ENCODE measurements around the gene MTF2.

The MTF2 gene

GRCh38 chr1:93143136-93143535 lies 64.1 kb downstream of the MTF2 start:
- TF ChIP-seq GATA3 (IDR thresholded peaks at IDR 0.05; ENCODE audit: low read depth, low read length) (no peak), GATA2 (IDR thresholded peaks at IDR 0.05; ENCODE audit: low read depth, low read length) (no peak)

DNA sequence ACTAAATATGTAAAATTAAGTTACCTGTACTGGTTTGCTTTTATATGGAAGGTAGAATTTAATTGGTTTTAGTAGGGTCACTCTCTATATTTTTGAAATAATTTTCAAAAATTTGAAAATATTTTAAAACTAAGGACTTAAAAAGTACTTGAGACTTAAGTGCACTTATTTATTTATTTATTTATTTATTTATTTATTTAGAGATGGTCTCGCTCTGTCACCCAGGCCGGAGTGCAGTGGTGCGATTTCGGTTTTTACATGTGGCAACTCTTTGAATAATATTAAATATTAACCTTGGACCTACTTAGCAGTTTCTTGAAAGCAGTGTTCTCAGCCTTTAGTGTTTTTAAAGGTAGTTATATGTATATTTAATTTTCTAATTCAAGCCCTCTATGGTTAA lies 64.7 kb downstream of the MTF2 start:
- TF ChIP-seq GATA2 (IDR thresholded peaks at IDR 0.05; ENCODE audit: low read depth, low read length) = no peak
- TF ChIP-seq GATA3 (IDR thresholded peaks at IDR 0.05; ENCODE audit: low read depth, low read length) = no peak

GRCh38 chr1:93148001-93148400 lies 68.9 kb downstream of the MTF2 start:
- TF ChIP-seq GATA2 (IDR thresholded peaks at IDR 0.05; ENCODE audit: low read depth, low read length) (no peak), GATA3 (IDR thresholded peaks at IDR 0.05; ENCODE audit: low read depth, low read length) (no peak)

GRCh38 chr1:93150729-93151128 lies 71.6 kb downstream of the MTF2 start:
- no peak for TF ChIP-seq GATA3 (IDR thresholded peaks at IDR 0.05; ENCODE audit: low read depth, low read length)
- TF ChIP-seq GATA2 (IDR thresholded peaks at IDR 0.05; ENCODE audit: low read depth, low read length) = no peak

DNA sequence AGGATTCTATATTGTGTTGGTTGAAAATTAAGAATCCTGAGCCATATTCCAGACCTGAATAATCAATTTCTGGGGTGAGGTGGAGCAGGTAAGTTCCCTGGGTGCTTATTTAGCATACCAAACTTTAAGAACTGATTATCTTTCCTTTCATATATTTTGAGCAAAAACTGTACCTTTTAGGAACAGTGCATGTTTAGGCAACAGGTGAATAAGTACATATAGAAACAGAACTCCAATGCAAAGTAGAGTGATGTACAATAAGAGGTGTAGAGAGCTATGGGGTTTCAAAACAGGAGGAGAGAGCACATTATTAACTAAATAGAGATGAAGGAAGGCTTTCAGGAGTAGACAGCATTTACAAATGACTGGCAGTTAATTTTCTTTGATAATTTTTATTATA lies 72.4 kb downstream of the MTF2 start:
- TF ChIP-seq GATA3 (IDR thresholded peaks at IDR 0.05; ENCODE audit: low read depth, low read length) = no peak
- TF ChIP-seq GATA2 (IDR thresholded peaks at IDR 0.05; ENCODE audit: low read depth, low read length) = no peak

DNA sequence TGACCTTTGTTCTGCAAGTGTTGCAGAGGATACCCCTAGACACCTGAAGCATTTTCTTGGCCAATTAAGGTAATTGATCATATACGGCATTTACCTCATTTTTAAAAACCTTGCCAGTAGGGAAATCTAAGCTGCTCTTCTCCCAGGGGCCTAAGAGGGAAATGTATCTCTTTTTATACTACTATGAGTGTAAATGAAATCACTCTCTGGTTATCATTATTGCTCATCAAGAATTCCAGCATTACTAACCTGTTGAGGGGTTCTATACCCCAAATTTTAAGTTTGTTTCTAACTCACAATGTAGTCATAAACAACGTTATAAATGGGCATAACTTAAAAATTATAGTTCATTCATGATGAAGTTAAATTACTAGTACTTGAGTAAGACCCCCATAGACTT lies 73.8 kb downstream of the MTF2 start:
- TF ChIP-seq GATA3 (IDR thresholded peaks at IDR 0.05; ENCODE audit: low read depth, low read length) (no peak), GATA2 (IDR thresholded peaks at IDR 0.05; ENCODE audit: low read depth, low read length) (no peak)

GRCh38 chr1:93154898-93155297 lies 75.8 kb downstream of the MTF2 start:
- TF ChIP-seq GATA3 (IDR thresholded peaks at IDR 0.05; ENCODE audit: low read depth, low read length) (no peak), GATA2 (IDR thresholded peaks at IDR 0.05; ENCODE audit: low read depth, low read length) (no peak)

DNA sequence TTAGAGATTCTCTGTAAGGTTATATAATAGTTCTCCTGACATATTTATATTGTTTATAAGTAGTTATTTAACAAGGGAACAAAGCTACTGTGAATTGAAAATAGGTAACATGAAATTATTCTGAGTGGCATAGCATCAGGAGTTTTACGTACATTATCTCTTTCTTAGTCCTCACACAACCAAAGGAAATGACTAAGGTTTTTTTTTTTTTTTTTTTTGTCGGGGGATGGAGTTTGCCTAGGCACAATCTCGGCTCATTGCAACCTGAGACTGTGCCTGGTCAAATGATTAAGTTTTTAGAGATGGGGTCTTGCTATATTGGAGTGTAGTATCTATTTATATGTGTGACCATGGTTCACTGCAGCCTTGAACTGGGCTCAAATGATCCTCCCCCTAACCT lies 76.3 kb downstream of the MTF2 start:
- TF ChIP-seq GATA2 (IDR thresholded peaks at IDR 0.05; ENCODE audit: low read depth, low read length) = no peak

DNA sequence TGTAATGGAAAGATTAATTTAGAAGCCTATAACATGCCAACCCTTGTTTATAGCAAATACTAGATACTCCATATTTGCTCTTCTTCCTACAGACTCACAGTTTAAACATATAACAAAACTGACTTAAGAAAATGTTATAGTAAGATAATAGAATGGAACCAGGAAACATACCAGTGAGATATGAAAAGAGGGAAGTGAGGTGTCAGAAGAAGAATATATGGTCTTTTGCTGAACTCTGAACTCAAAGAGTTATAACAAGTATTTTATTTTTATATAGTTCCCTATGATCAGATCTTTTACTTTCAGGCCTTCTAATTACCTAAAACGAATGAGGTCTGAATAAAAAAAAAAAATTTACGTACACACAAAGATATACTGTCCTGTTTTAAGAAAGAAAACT lies 80.3 kb downstream of the MTF2 start:
- TF ChIP-seq GATA2 (IDR thresholded peaks at IDR 0.05; ENCODE audit: low read depth, low read length) (no peak), GATA3 (IDR thresholded peaks at IDR 0.05; ENCODE audit: low read depth, low read length) (no peak)

GRCh38 chr1:93164816-93165215 lies 85.7 kb downstream of the MTF2 start:
- TF ChIP-seq GATA3 (IDR thresholded peaks at IDR 0.05; ENCODE audit: low read depth, low read length) (no peak), GATA2 (IDR thresholded peaks at IDR 0.05; ENCODE audit: low read depth, low read length) (no peak)

DNA sequence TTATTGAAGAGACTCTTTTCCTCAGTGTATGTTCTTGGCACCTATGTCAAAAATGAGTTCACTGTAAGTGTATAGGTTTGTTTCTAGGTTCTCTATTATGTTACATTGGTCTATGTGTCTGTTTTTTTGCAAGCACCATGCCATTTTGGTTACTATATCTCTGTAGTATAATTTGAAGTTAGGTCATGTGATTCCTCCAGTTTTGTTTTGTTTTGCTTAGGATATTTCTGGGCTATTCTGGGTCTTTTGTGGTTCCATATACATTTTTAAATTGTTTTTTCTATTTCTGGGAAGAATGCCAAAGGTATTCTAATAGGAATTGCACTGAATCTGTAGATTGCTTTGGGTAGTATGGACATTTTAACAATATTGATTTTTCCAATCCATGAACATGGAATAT lies 87.9 kb downstream of the MTF2 start:
- TF ChIP-seq GATA3 (IDR thresholded peaks at IDR 0.05; ENCODE audit: low read depth, low read length) (no peak), GATA2 (IDR thresholded peaks at IDR 0.05; ENCODE audit: low read depth, low read length) (no peak)

DNA sequence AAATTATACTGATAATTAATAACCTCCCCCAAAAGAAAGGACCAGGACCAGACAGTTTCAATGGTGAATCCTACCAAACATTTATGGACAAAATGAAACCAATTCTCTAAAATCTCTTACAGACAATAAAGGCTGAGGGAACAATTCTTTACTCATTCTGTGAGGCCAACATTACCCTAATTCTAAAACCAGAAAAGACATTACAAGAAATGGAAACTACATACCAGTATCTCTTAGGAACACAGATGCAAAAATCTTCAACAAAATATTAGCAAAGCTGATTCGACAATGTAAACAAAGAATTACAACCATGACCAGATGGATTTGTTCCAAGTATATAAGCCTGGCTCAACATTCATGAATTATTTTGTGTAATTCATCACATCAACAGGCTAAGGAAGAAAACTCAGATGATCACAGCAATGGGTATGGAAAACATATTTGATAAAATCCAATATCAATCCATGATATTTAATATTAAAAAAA lies 92.5 kb downstream of the MTF2 start:
- TF ChIP-seq GATA2 (IDR thresholded peaks at IDR 0.05; ENCODE audit: low read depth, low read length) = no peak

DNA sequence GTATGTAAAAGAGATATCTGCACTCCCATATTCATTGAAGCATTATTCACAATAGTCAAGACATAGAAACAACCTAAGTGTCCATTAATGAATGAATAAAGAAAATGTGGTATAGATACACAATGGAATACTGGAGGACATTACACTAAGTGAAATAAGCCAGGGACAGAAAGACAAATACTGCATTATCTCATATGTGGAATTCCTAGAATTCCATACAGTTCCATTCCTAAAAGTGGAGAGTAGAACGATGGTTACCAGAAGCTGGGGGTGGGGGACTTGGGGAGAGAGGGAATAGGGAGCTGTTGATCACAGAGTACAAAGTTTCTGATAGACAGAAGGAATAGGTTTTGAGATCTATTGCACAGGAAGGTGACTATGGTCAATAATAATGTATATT lies 93.7 kb downstream of the MTF2 start:
- TF ChIP-seq GATA3 (IDR thresholded peaks at IDR 0.05; ENCODE audit: low read depth, low read length) (no peak), GATA2 (IDR thresholded peaks at IDR 0.05; ENCODE audit: low read depth, low read length) (no peak)

DNA sequence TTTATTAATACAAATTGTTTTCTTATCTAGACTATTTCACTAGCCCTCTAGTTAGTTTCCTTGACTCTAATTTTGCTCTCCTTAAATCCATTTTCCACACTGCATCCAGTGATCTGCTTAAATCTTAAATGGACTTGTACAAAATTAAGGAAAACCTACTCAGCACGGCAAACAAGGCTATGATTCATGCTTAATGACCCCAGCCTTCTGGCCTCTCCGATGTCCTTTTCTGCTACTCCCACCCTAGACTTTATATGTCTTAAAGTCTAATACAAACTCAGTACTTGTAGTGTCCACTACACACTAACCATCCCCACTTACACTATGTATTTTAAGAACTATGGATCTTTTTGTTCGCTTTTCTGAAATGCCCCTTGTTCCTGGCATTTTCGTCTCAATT lies 98.9 kb downstream of the MTF2 start:
- TF ChIP-seq GATA3 (IDR thresholded peaks at IDR 0.05; ENCODE audit: low read depth, low read length) = no peak
- TF ChIP-seq GATA2 (IDR thresholded peaks at IDR 0.05; ENCODE audit: low read depth, low read length) = no peak

DNA sequence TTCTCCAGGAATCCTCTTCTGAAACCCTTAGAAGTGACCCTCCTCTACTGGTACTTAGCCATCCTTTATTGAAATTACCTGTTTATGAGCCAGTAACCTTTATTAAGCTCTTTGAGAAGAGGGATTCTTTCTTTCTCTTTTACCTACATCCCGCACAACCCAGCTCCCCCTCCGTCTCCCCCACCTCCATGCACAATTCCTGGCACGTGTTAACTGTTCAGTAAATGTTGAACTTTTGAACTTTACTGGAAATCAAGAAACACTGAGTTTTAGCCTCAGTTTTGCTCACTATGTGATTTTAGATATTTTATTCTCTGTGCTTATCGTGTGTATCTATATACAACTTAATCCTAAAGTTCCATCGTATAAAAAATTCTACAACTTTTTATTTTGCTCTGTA lies 99.3 kb downstream of the MTF2 start:
- no peak for TF ChIP-seq GATA2 (IDR thresholded peaks at IDR 0.05; ENCODE audit: low read depth, low read length)

DNA sequence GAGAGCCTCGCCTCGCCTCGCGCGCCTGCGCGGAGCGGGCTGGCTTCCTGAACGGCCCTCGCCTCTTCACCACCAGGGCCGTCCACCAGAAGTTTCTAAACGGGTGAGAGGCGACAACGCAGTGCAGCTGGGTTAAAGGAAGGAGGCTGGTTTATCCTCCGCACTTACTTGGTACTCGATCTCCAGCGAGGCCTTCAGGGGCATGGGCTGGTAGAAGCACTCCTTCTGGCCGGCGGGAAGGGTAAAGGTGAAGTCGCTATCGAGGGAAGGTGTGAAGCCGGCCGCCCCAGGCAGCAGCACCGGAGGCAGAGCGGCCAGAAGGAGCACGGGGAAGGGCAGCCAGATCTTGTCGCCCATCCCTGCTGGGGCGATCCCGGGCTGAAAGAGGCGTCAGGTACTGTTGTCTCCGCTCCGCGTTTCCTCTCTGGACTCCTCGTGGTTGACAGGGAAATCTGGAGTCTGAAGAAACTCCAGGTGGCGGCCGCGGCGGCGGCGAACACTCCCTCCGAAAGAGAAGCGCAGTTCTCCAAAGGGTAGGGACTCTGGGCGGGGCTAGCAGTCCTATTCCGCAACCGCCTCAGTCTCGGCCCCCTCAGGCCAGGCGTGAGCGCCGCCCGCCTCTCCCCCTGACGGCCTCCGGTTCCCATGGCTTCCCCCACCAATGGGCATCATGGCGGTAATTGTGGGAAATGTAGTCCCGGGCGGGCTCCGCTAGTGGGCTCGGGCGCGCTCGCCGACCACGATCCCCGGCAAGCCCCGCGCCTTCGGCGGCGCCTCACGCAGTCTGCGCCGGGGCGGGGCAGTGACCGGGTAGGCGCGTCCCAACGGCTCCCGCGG lies 101.0 kb downstream of the MTF2 start, which contains the start of gene TMED5:
TSS of gene TMED5 (minus strand) at position 528 of the 837 bp plus-strand sequence. CDS start at position 357, 171 bp downstream.
- TF ChIP-seq GATA2 (IDR thresholded peaks at IDR 0.05; ENCODE audit: low read depth, low read length) = no peak
- TF ChIP-seq GATA3 (IDR thresholded peaks at IDR 0.05; ENCODE audit: low read depth, low read length) = no peak
